KOPT-K1 (cell line): ENCODE data around the gene HOXC9.

Experiments used
- H3K27ac ChIP-seq: fragments of 200-600 bp; sonication (generic); 2 replicates; pipeline ENCODE4 v1.5.1; 2016; ENCODE audit warnings: antibody characterized with exemption, mild to moderate bottlenecking, low read depth, low read length; ENCODE audit not compliant: poor library complexity, severe bottlenecking
- H3K36me3 ChIP-seq: fragments of 200-600 bp; sonication (generic); 2 replicates; pipeline ENCODE4 v1.5.1; 2017; ENCODE audit warnings: antibody characterized with exemption, mild to moderate bottlenecking, low read length, moderate library complexity; ENCODE audit not compliant: insufficient read depth
- H3K9me3 ChIP-seq: fragments of 200-600 bp; sonication (generic); 2 replicates; pipeline ENCODE4 v1.5.1; 2017; ENCODE audit warnings: antibody characterized with exemption, low read length, mild to moderate bottlenecking; ENCODE audit not compliant: insufficient read depth, poor library complexity, severe bottlenecking

HOXC9 gene

GRCh38 chr12:53998110-53998899 lies 1.7 kb upstream of the HOXC9 start:
- no peaks in the 10 kb centered on the region for H3K36me3 ChIP-seq
- no peaks in the 10 kb centered on the region for H3K9me3 ChIP-seq
- no peak overlapping the region for H3K27ac ChIP-seq

DNA sequence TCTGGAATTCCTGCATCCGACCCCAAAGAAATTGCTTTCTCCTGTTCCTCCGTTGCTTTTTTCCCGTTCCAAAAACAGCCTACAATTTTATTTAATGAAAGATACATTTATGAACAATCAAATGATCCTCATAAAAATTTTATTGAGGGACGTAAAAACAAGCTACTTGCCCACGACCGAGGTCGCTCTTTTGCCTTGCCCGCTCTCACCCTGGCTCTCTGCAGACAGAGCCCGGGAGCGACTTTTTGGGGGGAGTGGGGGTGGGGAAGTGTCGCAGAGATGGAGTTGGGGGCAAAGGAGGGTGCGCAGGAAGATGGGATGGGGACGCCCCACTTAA lies 1.1 kb upstream of the HOXC9 start:
- H3K27ac ChIP-seq: no peak overlapping the region
- no peaks in the 10 kb centered on the region for H3K36me3 ChIP-seq
- H3K9me3 ChIP-seq: no peaks in the 10 kb centered on the region

GRCh38 chr12:53999559-54000115 lies 324 bp upstream of the HOXC9 start:
- H3K27ac ChIP-seq: no peak overlapping the region
- no peaks in the 10 kb centered on the region for H3K9me3 ChIP-seq
- H3K36me3 ChIP-seq: no peaks in the 10 kb centered on the region

GRCh38 chr12:54001283-54002187 lies 1.6 kb downstream of the HOXC9 start:
- Histone ChIP-seq H3K27ac (no peak overlapping the region), H3K9me3 (no peaks in the 10 kb centered on the region), H3K36me3 (no peaks in the 10 kb centered on the region)

DNA sequence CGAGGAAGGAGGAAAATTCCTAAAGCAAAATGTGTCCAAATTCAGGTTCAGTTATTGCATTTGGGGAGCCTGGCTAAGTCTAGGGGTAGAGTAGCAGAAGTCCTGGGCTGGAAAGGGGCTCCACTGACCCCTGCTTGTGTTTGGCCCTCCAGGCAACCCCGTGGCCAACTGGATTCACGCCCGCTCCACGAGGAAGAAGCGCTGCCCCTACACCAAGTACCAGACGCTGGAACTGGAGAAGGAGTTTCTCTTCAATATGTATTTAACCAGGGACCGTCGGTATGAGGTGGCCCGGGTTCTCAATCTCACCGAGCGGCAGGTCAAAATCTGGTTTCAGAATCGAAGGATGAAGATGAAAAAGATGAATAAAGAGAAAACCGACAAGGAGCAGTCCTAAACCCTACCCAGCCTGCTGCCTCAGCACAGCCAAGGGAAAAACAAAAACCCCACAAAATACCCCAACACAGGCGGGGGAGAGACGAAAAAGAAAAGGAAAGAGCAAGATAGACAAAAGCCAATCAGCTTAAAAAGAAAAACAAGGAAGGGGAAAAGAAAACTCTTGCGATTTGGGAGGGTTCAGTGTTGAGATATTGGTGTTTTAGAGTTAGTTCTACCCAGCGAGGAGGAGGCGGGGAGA lies 2.4 kb downstream of the HOXC9 start:
- Histone ChIP-seq H3K9me3 (no peaks in the 10 kb centered on the region), H3K27ac (no peak overlapping the region), H3K36me3 (no peaks in the 10 kb centered on the region)

DNA sequence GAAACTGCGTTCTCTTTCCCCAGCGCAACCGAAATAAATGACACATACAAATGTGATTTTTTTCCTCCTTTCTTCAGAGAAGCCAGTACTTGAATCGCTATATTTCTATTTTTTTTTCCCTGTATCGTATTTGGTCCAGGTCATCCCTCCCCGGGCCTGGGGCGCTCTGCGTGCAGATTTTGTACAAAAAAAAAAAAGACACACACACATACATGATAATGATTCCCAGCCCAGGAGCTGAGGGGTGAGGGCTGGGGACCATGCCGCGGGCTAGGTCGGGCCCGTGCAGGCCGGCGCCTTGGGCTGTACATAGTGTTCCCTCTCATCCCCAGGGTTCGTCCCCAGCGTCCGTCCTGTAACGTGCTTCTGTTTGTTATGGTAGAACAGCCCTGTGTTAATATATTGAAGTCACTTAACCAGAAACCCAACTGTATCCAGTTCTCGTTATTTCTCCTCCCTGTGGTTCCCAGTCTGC lies 3.0 kb downstream of the HOXC9 start:
- no peaks in the 10 kb centered on the region for H3K9me3 ChIP-seq
- H3K36me3 ChIP-seq: no peaks in the 10 kb centered on the region
- no peak overlapping the region for H3K27ac ChIP-seq

GRCh38 chr12:54003625-54004024 lies 3.7 kb downstream of the HOXC9 start:
- Histone ChIP-seq H3K36me3 (no peaks in the 10 kb centered on the region), H3K27ac (no peak overlapping the region), H3K9me3 (no peaks in the 10 kb centered on the region)

- H3K36me3 ChIP-seq: no peaks in the 10 kb centered on the region
- no peak overlapping the region for H3K27ac ChIP-seq
- no peaks in the 10 kb centered on the region for H3K9me3 ChIP-seq
Observed at GRCh38 chr12:54004063-54004840, 4.3 kb downstream of the HOXC9 start.

GRCh38 chr12:54004841-54005530 lies 5.0 kb downstream of the HOXC9 start:
- Histone ChIP-seq H3K9me3 (no peaks in the 10 kb centered on the region), H3K36me3 (no peaks in the 10 kb centered on the region), H3K27ac (no peak overlapping the region)

GRCh38 chr12:54005531-54005852 lies 5.5 kb downstream of the HOXC9 start:
- no peaks in the 10 kb centered on the region for H3K9me3 ChIP-seq
- no peaks in the 10 kb centered on the region for H3K36me3 ChIP-seq
- no peak overlapping the region for H3K27ac ChIP-seq

- no peak overlapping the region for H3K27ac ChIP-seq
- H3K9me3 ChIP-seq: no peaks in the 10 kb centered on the region
- H3K36me3 ChIP-seq: no peaks in the 10 kb centered on the region
Observed at GRCh38 chr12:54005853-54006558, 6.0 kb downstream of the HOXC9 start.

- H3K9me3 ChIP-seq: no peaks in the 10 kb centered on the region
- no peak overlapping the region for H3K27ac ChIP-seq
- H3K36me3 ChIP-seq: no peaks in the 10 kb centered on the region
Observed at GRCh38 chr12:54006559-54007220, 6.7 kb downstream of the HOXC9 start.

DNA sequence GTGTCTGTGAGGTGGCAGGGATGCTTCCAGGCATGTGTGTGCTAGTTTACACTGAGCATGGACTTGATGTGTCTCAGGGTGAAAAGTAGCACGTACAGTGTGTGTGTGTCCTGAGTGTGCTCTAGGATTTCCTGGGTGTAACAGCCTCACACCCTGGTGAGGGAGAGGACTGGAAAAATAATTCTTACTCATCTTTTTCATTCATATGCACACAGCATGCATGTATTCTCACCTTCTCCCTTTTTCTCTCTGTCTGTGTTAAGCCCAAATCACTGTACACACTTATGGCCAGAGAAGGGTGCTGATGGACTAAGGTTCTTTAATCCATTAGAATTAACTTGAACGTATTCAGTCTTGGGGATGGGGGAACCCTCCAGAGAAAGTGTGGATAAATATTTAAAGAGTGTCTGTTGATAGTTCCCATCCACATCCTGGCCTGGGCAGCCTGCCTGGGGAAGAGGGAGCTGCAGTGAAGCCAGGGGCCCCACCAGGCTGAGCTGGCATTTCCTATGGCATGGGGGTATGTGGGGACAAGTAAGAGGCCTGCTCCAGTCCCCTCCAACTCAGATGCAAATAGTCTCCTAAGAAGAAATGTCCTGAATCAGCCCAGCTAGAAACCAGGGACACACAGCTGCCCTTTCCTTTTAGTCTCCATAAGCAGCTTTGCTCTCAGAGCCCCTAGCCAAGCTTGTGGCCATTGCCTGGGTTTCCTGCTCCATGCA lies 7.7 kb downstream of the HOXC9 start:
- Histone ChIP-seq H3K9me3 (no peaks in the 10 kb centered on the region), H3K36me3 (no peaks in the 10 kb centered on the region), H3K27ac (no peak overlapping the region)
